H1 (cell line): ENCODE measurements around the gene JOSD1. TPM values are rescaled to one million over a fixed set of nuclear protein-coding genes. Genes with fewer than 3 reads are reported as not detected.
A peak's percentile ranks its signal among the peaks of the same experiment; 100 is the strongest.

Experiments used
- CTCF ChIA-PET: fragments of 300-600 bp; sonication (Branson Sonifier 250); formaldehyde crosslinking; loops from one replicate; lab custom pipeline; 2021; ENCODE audit not compliant: partially characterized antibody; lab: Charles Lee
- POLR2A ChIA-PET: fragments of 300-600 bp; sonication (Branson Sonifier 250); formaldehyde crosslinking; loops from one replicate; lab custom pipeline; 2021; ENCODE audit warnings: inconsistent platforms; ENCODE audit not compliant: partially characterized antibody; lab: Charles Lee
- DNase-seq, 2 experiments: peaks; one replicate each; pipeline versions ENCODE4 v3.0.0 to v3.0.0-alpha.2; 2010 to 2022; ENCODE audit warnings: low spot score in 2 of 2, low read depth in 1 of 2, mixed read lengths in 1 of 2
- FAIRE-seq: peaks from 2 replicates; lab custom pipeline; 2011; peaks lifted over from hg19 to GRCh38; lab: Jason Lieb, UNC
- H2AFZ ChIP-seq: 2 replicates; pipeline ENCODE4 v1.8.1; 2012; ENCODE audit warnings: low read length, inconsistent platforms
- H2AK5ac ChIP-seq: 2 replicates; pipeline ENCODE4 v1.6.1; 2013; ENCODE audit warnings: low read depth, low read length
- H2BK120ac ChIP-seq: replicated peaks from 2 replicates; pipeline ENCODE3; 2013; ENCODE audit warnings: low read depth, low read length, inconsistent platforms
- H2BK12ac ChIP-seq: 2 replicates; pipeline ENCODE4 v1.6.1; 2013; ENCODE audit warnings: low read depth, low read length
- H2BK15ac ChIP-seq: 2 replicates; pipeline ENCODE4 v1.6.1; 2013; ENCODE audit warnings: low read length
- H2BK20ac ChIP-seq: 2 replicates; pipeline ENCODE4 v1.6.1; 2013; ENCODE audit warnings: low read length
- H2BK5ac ChIP-seq: 2 replicates; pipeline ENCODE4 v1.6.1; 2013; ENCODE audit warnings: low read depth, low read length
- H3K14ac ChIP-seq: 2 replicates; pipeline ENCODE4 v1.6.1; 2013; ENCODE audit warnings: inconsistent platforms; ENCODE audit not compliant: insufficient read length
- H3K18ac ChIP-seq: 2 replicates; pipeline ENCODE4 v1.6.1; 2013; ENCODE audit warnings: low read length; ENCODE audit errors: extremely low read depth
- H3K23ac ChIP-seq: 2 replicates; pipeline ENCODE4 v1.6.1; 2013; ENCODE audit warnings: inconsistent platforms; ENCODE audit not compliant: insufficient read length
- H3K23me2 ChIP-seq: 2 replicates; pipeline ENCODE4 v1.6.1; 2013; ENCODE audit warnings: low read depth, low read length
- H3K27ac ChIP-seq: 2 replicates; pipeline ENCODE4 v1.6.1; 2011; ENCODE audit warnings: low read depth, low read length, inconsistent platforms
- H3K27me3 ChIP-seq, 4 experiments: replicated peaks in 1 of 4; 1 replicate in 1 of 4; 2 replicates in 3 of 4; pipeline versions ENCODE4 v1.6.1 to v1.8.1; 2011 to 2013; ENCODE audit warnings: low read length in 3 of 4, mild to moderate bottlenecking in 3 of 4, inconsistent platforms in 2 of 4, mixed read lengths in 2 of 4, moderate library complexity in 1 of 4; ENCODE audit not compliant: control insufficient read depth in 3 of 4, insufficient read depth in 3 of 4; ENCODE audit errors: extremely low read depth in 1 of 4
- H3K36me3 ChIP-seq, 4 experiments: 2 replicates each; pipeline versions ENCODE4 v1.6.1 to v1.8.1; 2011 to 2013; ENCODE audit warnings: mild to moderate bottlenecking in 4 of 4, low read length in 3 of 4, moderate library complexity in 2 of 4, control low read depth in 1 of 4, inconsistent platforms in 1 of 4; ENCODE audit not compliant: insufficient read depth in 4 of 4, control insufficient read depth in 2 of 4
- H3K4ac ChIP-seq: replicated peaks from 2 replicates; pipeline ENCODE3; 2013; ENCODE audit warnings: low read length, low read depth, mixed read lengths, inconsistent platforms; ENCODE audit not compliant: insufficient read length
- H3K4me1 ChIP-seq, 4 experiments: replicated peaks in 1 of 4; 1 replicate in 1 of 4; 2 replicates in 3 of 4; pipeline versions ENCODE4 v1.6.1 to v1.8.1; 2011 to 2013; ENCODE audit warnings: low read length in 3 of 4, inconsistent platforms in 2 of 4, mixed read lengths in 1 of 4; ENCODE audit not compliant: insufficient read depth in 4 of 4, control insufficient read depth in 3 of 4
- H3K4me2 ChIP-seq, 2 experiments: 2 replicates each; pipeline versions ENCODE4 v1.6.1 to v1.8.1; 2011 to 2013; ENCODE audit warnings: low read depth in 2 of 2, low read length in 2 of 2, control low read depth in 1 of 2, inconsistent platforms in 1 of 2, mild to moderate bottlenecking in 1 of 2; ENCODE audit not compliant: insufficient read depth in 1 of 2
- H3K4me3 ChIP-seq, 4 experiments: fragments of 200-600, 300-600 bp in 1 of 4; sonication (generic), shearing (Covaris generic), sonication (Bioruptor Twin) in 1 of 4; 2 replicates each; pipeline versions ENCODE4 v1.5.1 to v1.8.1; 2011 to 2016; ENCODE audit warnings: low read length in 4 of 4, low read depth in 3 of 4, control low read depth in 2 of 4, inconsistent platforms in 2 of 4, mild to moderate bottlenecking in 2 of 4, mixed read lengths in 1 of 4, moderate library complexity in 1 of 4; ENCODE audit not compliant: insufficient read depth in 2 of 4; ENCODE audit errors: extremely low read depth in 1 of 4
- H3K56ac ChIP-seq: replicated peaks from 2 replicates; pipeline ENCODE3; 2013; ENCODE audit warnings: low read depth, mild to moderate bottlenecking, mixed read lengths, low read length, inconsistent platforms; ENCODE audit not compliant: insufficient read length
- H3K79me1 ChIP-seq: 2 replicates; pipeline ENCODE4 v1.6.1; 2013; ENCODE audit warnings: low read depth, low read length, control low read depth
- H3K79me2 ChIP-seq, 2 experiments: 2 replicates each; pipeline versions ENCODE4 v1.6.1 to v1.8.1; 2012 to 2013; ENCODE audit warnings: low read length in 2 of 2, mild to moderate bottlenecking in 2 of 2, inconsistent platforms in 1 of 2; ENCODE audit not compliant: insufficient read depth in 2 of 2, control insufficient read depth in 1 of 2
- H3K9ac ChIP-seq, 4 experiments: replicated peaks in 1 of 4; 1 replicate in 1 of 4; 2 replicates in 3 of 4; pipeline versions ENCODE4 v1.6.1 to v1.8.1; 2011 to 2013; ENCODE audit warnings: low read depth in 3 of 4, low read length in 3 of 4, control low read depth in 2 of 4, mild to moderate bottlenecking in 2 of 4, moderate library complexity in 2 of 4, inconsistent platforms in 1 of 4; ENCODE audit errors: extremely low read depth in 1 of 4
- H3K9me3 ChIP-seq, 2 experiments: 2 replicates each; pipeline versions ENCODE4 v1.6.1 to v1.8.1; 2012 to 2013; ENCODE audit warnings: mild to moderate bottlenecking in 2 of 2, moderate library complexity in 2 of 2, control low read depth in 1 of 2, inconsistent platforms in 1 of 2, low read depth in 1 of 2, low read length in 1 of 2, mixed read lengths in 1 of 2; ENCODE audit not compliant: insufficient read depth in 2 of 2
- H4K20me1 ChIP-seq, 2 experiments: replicated peaks in 1 of 2; 2 replicates each; pipeline versions ENCODE3 to v1.8.1; 2011 to 2013; ENCODE audit warnings: inconsistent platforms in 2 of 2, low read length in 2 of 2, mild to moderate bottlenecking in 1 of 2; ENCODE audit not compliant: insufficient read depth in 2 of 2, control insufficient read depth in 1 of 2
- H4K5ac ChIP-seq: 2 replicates; pipeline ENCODE4 v1.6.1; 2013; ENCODE audit warnings: low read length, low read depth, mixed read lengths, inconsistent platforms; ENCODE audit not compliant: insufficient read length
- H4K8ac ChIP-seq: 2 replicates; pipeline ENCODE4 v1.8.0; 2013; ENCODE audit warnings: mild to moderate bottlenecking, moderate library complexity, low read length, inconsistent platforms; ENCODE audit not compliant: insufficient read depth; ENCODE audit errors: extremely low read depth
- H4K91ac ChIP-seq: replicated peaks from 2 replicates; pipeline ENCODE3; 2013; ENCODE audit warnings: low read length, mixed read lengths, inconsistent platforms; ENCODE audit not compliant: insufficient read length
- ASH2L ChIP-seq: fragments of 200-600, 300-600 bp; sonication (generic); IDR thresholded peaks from one replicate; pipeline ENCODE4 v1.7.1; 2017; ENCODE audit warnings: low read length
- ATF3 ChIP-seq: IDR thresholded peaks from 2 replicates; pipeline ENCODE4 v1.6.1; 2011; ENCODE audit warnings: low read depth, mild to moderate bottlenecking, low read length; ENCODE audit not compliant: insufficient read depth
- CEBPB ChIP-seq: IDR thresholded peaks from 2 replicates; pipeline ENCODE4 v1.6.1; 2012; ENCODE audit warnings: low read depth, low read length
- HDAC6 ChIP-seq: IDR thresholded peaks from one replicate; pipeline ENCODE4 v1.7.1; 2012; ENCODE audit warnings: low read depth, mild to moderate bottlenecking, inconsistent platforms, low read length, moderate library complexity
- KDM4A ChIP-seq: IDR thresholded peaks from one replicate; pipeline ENCODE4 v1.7.1; 2012; ENCODE audit warnings: low read depth, mild to moderate bottlenecking, moderate library complexity, low read length, inconsistent platforms; ENCODE audit not compliant: severe bottlenecking
- NRF1 ChIP-seq: IDR thresholded peaks from 2 replicates; pipeline ENCODE4 v1.6.1; 2011; ENCODE audit warnings: mild to moderate bottlenecking, low read depth, low read length, improper control_type of control experiment
- POU5F1 ChIP-seq: IDR thresholded peaks from 2 replicates; pipeline ENCODE4 v1.6.1; 2011; ENCODE audit warnings: low read depth, mild to moderate bottlenecking, low read length, moderate library complexity
- RNF2 ChIP-seq: fragments of 200-900, 300-1000 bp; sonication (generic); IDR thresholded peaks from 2 replicates; pipeline ENCODE4 v1.7.1; 2016; ENCODE audit warnings: borderline replicate concordance, low read depth, mild to moderate bottlenecking, antibody characterized with exemption, low read length; ENCODE audit not compliant: poor library complexity, severe bottlenecking; ENCODE audit errors: missing control alignments
- SAP30 ChIP-seq: fragments of 300-600 bp; sonication (generic); IDR thresholded peaks from 2 replicates; pipeline ENCODE4 v1.7.1; 2012; ENCODE audit warnings: low read length, moderate library complexity, mild to moderate bottlenecking, inconsistent platforms; ENCODE audit not compliant: insufficient read depth, insufficient replicate concordance
- TCF12 ChIP-seq: IDR thresholded peaks from 2 replicates; pipeline ENCODE4 v1.6.1; 2011; ENCODE audit warnings: low read depth, mild to moderate bottlenecking, low read length
- WGBS, 2 experiments: shearing (Covaris generic) in 1 of 2; methylation state at CpG; one replicate each; pipeline versions ENCODE4 v1.1.6 to v1.1.7; 2013 to 2015; ENCODE audit warnings: low lambda C conversion rate in 2 of 2, mixed read lengths in 2 of 2, inconsistent platforms in 1 of 2, low coverage in 1 of 2, missing lambda C conversion rate in 1 of 2; ENCODE audit not compliant: insufficient replicate concordance in 2 of 2, insufficient coverage in 1 of 2, insufficient read length in 1 of 2; ENCODE audit errors: extremely low coverage in 1 of 2, missing lambda C conversion rate in 1 of 2; 5-methylcytosine and 5-hydroxymethylcytosine counted together
- polyA plus RNA-seq, 7 experiments: library from polyadenylated mRNA; depleted of rRNA in 3 of 7; stranded (reverse) in 5 of 7; unstranded in 2 of 7; fragments of >200 nt in 5 of 7; fragments of 200-250 nt in 2 of 7; gene quantifications; 1 replicate in 5 of 7; 2 replicates in 1 of 7; 4 replicates in 1 of 7; pipeline versions ENCODE4 v1.2.1 to v1.2.3, GENCODE V29; 2011 to 2013; ENCODE audit warnings: missing spikeins in 2 of 7, mixed read lengths in 2 of 7
- total RNA-seq: library from RNA; stranded (reverse); fragmentation: NEBNext Ultra II Directional; extraction: Animal tissue kit (Norgen Biotek cat#: 25700); gene quantifications from 2 replicates; pipeline ENCODE4 v1.2.1, GENCODE V29; 2021

The JOSD1 gene
- total and polyA plus RNA-seq, 2 of the 8 experiments (the other 6 are each of a cell fraction or from before 2014, with no cell fraction given): 18.4 to 20.2 TPM

- Histone ChIP-seq H3K9me3 (no peaks in the 10 kb centered on the region), H3K27ac (peak overlapping the region; percentile 99; the same call in 1 of the 2 replicates), H3K4me1 (peaks cover 0 to 5% (median 1%) of the 10 kb centered on the region in 4 experiments; a peak in 3 of 7 replicates), H3K27me3 (no peaks in the 10 kb centered on the region), H3K18ac (no peak overlapping the region), H3K4me3 (peak overlapping the region; percentile 86 to 94 (median 87)), H3K79me1 (no peaks in the 10 kb centered on the region), H3K4me2 (peak overlapping the region; percentile 75 to 90), H2AK5ac (no peak overlapping the region), H3K36me3 (no peaks in the 10 kb centered on the region), H2BK15ac (no peak overlapping the region), H4K8ac (no peak overlapping the region; the same call in 1 of the 2 replicates), H2BK5ac (0 out of 2 replicates have a peak overlapping the region, but pooled peaks have one; percentile 99), H4K20me1 (no peaks in the 10 kb centered on the region), H4K91ac (no peak overlapping the region), H2BK120ac (no peak overlapping the region), H3K79me2 (0 out of 4 replicates have a peak, but pooled peaks cover 0 to 7% of the 10 kb centered on the region in 2 experiments), H3K23me2 (peaks cover 5% of the 10 kb centered on the region), H3K56ac (no peak overlapping the region), H2BK12ac (no peak overlapping the region), H4K5ac (no peak overlapping the region), H2BK20ac (no peak overlapping the region), H2AFZ (peak overlapping the region; percentile 98), H3K9ac (peak overlapping the region; percentile 61 to 99 (median 88); a peak in 6 of 7 replicates), H3K14ac (no peak overlapping the region), H3K23ac (no peak overlapping the region), H3K4ac (no peak overlapping the region)
- ChIA-PET CTCF (interaction anchor here (1.6 kb wide), 1 partner anchor 22 kb away, joined by 4 read pairs; no protein-coding TSS in a partner anchor), POLR2A (interaction anchor here (0.6 to 1.4 kb wide), 6 partner anchors 10 to 55 kb away, joined by 3 to 5 read pairs (median 4); partner anchors contain the start of gene GTPBP1)
- 25% methylated on average over 16 of the region's 16 CpGs; no CpG with 5 or more reads in 1 of the 2 experiments for WGBS, 2 experiments
- no peak for FAIRE-seq
- peak in 1 of 2 experiments; percentile 49 for DNase-seq
- TF ChIP-seq RNF2: no peak
- TF ChIP-seq TCF12: no peak
- TF ChIP-seq SAP30: peak; percentile 1
- TF ChIP-seq KDM4A: no peak
- TF ChIP-seq ATF3: no peak
- no peak for TF ChIP-seq POU5F1
- TF ChIP-seq ASH2L: no peak
- TF ChIP-seq CEBPB: no peak
- TF ChIP-seq HDAC6: no peak
- TF ChIP-seq NRF1: no peak
These were observed 43.5 kb downstream of the JOSD1 start for GRCh38 chr22:38657045-38657909.
